Cortex of kidney (tissue), 1 donor: Measurements from ENCODE around the gene PHB1.
"Not testable (repeated sequence)": the region's sequence is repeated elsewhere in the genome, so short reads cannot be mapped to it uniquely, and the experiment has no call there.

Source experiments
- DNase-seq: peaks from one replicate; lab custom pipeline; 2025; lab: John Stamatoyannopoulos, UW

PHB1 gene

GRCh38 chr17:49439673-49440571, 25.2 kb upstream of the PHB1 start:
- DNase-seq, result no peak

- DNase-seq, result no peak
Observed at GRCh38 chr17:49439305-49439672, 24.6 kb upstream of the PHB1 start.

- no peak for DNase-seq
Observed at GRCh38 chr17:49438436-49439278, 24.0 kb upstream of the PHB1 start.

- no peak for DNase-seq
Observed at GRCh38 chr17:49437696-49438435, 23.2 kb upstream of the PHB1 start.

- no peak for DNase-seq
Observed at GRCh38 chr17:49436174-49436573, 21.5 kb upstream of the PHB1 start.

GRCh38 chr17:49435671-49436029, 21.0 kb upstream of the PHB1 start:
- no peak for DNase-seq

GRCh38 chr17:49434821-49435670, 20.4 kb upstream of the PHB1 start:
- no peak for DNase-seq

GRCh38 chr17:49433000-49433694, 18.5 kb upstream of the PHB1 start:
- DNase-seq, result no peak

GRCh38 chr17:49431743-49432142, 17.1 kb upstream of the PHB1 start:
- DNase-seq, result no peak

GRCh38 chr17:49425004-49425286, 10.3 kb upstream of the PHB1 start:
- DNase-seq, result no peak

GRCh38 chr17:49424276-49425003, 9.8 kb upstream of the PHB1 start:
- not testable (repeated sequence) for DNase-seq

- no peak for DNase-seq
Observed at GRCh38 chr17:49422714-49423113, 8.0 kb upstream of the PHB1 start.

- DNase-seq, result not testable (repeated sequence)
Observed at GRCh38 chr17:49419761-49420160, 5.1 kb upstream of the PHB1 start.

GRCh38 chr17:49418754-49419740, 4.4 kb upstream of the PHB1 start:
- DNase-seq, result not testable (repeated sequence)

- DNase-seq, result no peak
Observed at GRCh38 chr17:49414271-49414621, 436 bp downstream of the PHB1 start.

- no peak for DNase-seq
Observed at GRCh38 chr17:49409066-49409465, 5.6 kb downstream of the PHB1 start.

- DNase-seq, result no peak
Observed at GRCh38 chr17:49407981-49408501, 6.6 kb downstream of the PHB1 start.

GRCh38 chr17:49407086-49407485, 7.6 kb downstream of the PHB1 start:
- no peak for DNase-seq
